ENCODE results near the gene USH1C.

USH1C gene

DNA sequence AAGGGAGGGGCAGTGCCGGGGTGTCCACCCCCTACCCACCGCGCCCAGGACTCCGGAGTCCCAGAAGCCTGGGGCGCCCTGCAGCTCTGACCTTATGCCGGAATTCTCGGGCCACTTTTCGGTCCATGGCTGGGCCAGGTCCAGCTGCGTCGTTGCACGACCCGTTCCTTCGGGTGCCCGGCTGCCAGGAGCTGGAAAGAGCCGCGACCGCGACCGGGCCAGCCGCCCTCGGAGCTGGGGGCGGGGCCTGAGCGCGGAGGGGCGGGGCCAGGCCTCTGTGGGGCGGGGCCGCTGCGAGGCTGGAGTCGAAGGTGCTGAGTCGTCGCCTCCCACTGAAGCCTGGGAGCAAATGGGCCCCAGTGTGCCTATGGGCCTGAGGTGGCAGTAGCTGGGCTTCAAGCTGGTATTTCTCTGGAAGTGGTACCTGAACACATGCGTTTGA lies at the start of gene USH1C:
USH1C (minus strand) TSS at position 236 of the 442 bp plus-strand sequence; CDS start at position 127, 109 bp downstream.
- DNase-seq = no peak

DNA sequence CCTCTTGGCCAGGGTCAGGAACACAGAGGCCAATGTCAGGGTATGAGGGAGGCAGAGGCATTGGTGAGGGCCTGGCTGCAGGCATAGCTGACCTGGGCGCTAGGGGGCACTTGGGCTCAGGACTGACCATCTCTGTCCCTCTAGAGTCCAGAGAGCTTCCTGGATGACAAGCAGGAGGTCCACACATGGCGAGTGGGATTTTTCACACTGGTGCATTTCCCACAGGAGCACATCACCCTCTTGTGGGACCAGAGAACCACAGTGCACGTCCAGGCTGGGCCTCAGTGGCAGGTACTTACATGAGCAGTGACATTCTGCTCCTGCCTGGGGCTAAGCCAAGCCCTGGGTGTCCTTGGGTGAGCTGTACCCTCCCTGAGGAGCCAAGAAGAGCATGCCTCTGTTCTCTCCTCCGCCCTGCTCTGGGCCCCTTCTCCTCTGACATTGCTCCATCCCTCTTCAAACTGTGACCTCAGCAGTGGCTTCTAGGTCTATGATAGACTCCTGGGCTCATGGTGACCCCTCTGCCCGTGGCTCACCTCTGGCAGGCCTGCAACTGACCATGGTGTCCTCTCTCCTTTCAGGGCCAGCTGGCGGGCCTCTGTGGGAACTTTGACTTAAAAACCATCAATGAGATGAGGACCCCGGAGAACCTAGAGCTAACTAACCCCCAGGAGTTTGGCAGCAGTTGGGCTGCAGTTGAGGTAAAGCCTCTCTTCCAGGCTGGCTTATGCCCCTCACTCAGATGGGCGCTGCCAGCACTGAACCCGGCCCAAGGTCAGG lies 49.4 kb upstream of the USH1C start:
- DNase-seq = no peak

DNA sequence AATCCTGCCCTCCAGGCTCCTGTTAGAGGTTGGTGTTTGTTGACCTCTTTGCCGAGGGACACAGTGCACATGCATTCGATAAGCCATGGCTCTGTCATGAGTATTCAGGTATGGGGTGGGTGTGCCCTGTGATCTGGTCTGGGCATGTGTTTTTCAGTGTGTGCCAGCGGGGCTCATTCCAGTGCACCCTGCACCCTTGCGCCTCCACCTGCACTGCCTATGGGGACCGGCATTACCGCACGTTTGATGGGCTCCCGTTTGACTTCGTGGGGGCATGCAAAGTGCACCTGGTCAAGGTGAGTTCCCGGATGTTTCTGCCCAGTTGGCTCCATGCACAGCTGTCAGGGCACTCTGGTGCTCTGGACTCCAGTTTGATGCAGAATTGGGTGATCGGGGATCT lies 47.1 kb upstream of the USH1C start:
- no peak for DNase-seq

DNA sequence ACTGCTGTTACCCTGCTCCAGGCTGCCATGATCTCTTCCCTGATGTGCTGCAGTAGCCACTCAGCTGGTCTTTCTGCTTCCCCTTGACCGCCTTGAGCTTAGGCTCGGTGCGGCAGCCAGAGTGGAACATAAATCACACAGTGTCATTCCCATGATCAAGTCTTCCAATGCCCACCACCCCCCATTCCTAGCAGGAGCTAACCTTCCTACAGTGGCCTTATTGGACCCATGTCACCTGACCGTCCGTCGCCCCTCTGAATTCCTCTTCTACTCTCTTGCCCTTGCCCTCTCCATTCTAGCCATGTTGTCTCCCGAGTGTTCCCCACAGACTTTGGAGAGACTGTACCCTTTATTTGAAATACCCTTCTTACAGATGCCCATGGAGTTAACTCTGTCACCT lies 46.2 kb upstream of the USH1C start:
- DNase-seq = no peak

DNA sequence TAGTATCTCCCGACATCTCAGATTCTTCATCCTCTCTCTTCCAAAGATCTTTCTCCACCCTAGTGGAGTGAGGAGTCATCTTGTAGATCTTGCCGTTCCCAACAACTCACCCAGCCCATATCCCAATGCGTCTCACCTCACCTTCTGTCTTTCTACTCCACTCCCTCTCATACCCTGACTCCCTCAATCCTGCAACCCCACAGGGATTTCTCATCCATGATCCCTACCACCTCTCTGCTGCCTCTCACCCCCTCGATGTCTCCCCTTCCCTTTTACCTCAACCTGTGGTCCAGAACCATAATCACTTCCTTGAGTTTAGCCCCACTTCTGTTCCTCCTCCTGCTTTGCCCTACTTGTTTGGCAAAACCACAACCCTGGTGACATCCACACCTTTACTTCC lies 44.5 kb upstream of the USH1C start:
- DNase-seq = no peak

DNA sequence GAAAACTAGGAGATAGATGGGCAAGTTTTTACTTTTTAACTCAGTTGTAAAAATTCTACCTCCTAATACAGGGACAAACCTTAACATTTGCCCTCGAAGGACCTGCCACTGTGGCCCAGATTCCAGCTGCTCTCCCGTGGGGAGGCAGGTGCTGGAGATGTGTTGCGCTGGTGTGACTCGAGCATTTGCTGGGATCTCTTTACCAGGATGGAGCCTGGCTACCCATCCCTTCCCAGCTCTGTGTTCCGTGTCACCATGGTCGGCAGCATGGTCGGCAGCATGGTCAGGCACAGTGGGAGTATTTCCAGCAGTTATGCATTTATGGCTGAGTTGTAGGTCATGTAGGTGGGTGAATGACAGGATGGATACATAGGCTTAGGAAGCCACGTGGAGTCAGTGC lies 44.0 kb upstream of the USH1C start:
- DNase-seq = no peak

DNA sequence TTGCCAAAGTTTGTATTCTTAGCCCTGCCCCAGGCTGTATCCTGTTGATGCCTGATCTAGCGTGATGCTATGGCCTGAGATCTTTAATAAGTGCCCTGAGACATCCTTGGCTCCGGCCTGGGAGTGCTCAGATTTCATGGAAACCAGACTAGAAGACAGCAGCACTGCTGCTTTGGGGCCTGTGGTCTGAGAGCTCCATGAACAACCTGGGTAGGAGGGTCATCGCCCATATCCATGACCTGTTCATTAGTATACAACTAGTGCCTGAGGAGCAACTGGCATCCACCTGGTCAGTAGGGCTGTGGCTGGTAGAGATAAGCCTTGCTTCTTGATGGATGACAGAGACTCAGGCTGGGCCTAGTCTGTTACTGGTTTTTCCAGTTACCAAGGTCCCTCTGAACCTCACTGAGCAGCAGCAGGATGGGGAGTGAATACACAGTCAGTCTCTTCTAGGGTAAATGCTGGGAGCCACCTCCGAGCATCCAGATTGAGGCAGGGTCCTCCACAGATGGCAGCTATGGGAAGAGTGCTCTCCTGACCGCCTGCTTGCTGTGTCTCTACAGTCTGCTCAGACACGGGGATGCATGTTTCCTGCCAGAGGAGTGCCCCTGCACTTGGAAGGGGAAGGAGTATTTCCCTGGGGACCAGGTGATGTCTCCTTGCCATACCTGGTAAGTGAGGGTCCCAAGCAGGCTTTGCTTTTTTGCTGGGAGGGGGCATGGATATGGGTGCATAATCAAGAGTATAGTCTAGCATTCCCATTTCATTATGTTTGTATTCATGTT lies 41.9 kb upstream of the USH1C start:
- no peak for DNase-seq

DNA sequence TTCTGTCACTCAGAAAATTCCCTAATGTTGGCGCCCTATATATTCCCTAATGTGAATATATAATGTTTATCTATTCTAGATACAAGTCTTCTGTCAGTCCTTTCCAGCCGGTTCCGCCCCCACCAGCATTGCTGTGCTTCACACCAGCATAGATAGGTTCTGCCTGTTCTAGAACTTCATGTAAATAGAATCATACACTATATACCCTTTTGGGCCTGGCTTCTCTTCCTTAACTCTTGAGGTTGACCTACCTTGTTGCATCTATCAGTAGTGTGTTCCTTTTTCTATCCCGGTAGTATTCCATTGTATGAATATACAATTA lies 37.5 kb upstream of the USH1C start:
- no peak for DNase-seq

DNA sequence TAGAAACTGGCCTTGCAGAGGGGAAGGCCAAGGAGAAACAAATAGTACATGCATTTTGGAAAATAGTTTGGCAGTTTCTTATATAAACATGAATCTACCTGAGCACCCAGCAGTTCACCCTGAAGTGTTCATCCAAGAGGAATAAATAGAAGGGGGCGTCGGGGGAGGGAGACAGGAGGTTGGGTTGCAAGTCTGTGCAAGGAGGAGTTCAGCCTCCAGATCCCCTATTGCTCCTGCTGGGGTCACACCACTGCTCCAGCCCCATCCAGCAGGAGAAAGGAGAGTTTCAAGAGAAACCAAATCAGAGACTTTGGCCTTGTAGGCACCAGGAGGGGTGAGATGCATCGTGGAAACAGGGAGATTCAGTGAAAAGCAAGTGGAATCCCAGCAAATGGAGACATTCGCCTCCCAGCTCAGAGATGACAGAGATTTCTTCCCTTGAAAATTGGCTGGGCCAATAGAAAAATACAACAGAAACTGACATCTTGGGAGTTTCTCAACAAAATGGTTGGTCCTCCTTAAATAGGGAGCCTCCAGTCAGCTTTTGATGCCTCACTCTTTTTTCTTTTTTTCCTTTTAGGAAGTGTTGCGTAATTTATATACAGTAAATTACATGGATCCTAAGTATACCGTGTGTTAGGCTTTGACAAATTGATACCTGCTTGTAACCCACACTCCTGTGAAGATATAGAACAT lies 37.0 kb upstream of the USH1C start:
- no peak for DNase-seq

DNA sequence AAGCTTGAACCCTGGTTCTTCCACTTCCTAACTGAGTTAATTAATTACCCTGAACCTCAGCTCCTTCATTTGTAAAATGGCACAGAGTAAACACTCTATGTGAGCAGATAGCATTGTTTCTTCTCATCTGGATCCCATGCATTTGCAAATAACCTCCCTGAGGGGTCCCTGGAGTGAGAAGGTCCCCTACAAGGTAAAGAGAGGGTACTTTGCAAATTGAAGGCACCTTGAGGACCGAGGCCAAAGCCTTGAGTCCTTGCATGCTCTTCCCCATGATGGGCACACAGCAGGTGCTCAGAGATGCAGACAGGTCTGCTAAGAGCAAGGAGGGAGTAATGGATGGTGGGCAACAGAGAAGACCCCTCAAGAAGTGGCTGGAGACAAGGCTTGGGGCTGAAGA lies 36.1 kb upstream of the USH1C start:
- no peak for DNase-seq

DNA sequence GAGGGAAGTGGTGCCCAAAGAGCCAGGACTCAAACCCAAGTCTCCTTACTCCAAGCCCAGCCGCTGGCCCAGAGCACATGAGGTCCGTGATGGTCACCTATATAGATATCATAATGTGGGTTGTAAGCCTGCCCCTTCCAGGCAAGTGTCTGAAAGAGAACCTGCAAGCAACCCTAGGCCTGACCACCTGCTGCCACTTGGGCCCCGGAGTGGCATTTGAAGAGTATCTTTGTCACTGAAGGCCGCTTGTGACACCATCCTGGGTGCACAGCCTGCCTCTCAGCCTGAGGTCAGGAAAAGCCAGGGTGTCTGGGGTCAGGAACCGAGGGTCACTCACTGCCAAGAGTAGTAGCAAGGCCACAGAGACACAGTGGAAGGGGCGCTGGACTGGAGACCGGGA lies 35.2 kb upstream of the USH1C start:
- DNase-seq = no peak

DNA sequence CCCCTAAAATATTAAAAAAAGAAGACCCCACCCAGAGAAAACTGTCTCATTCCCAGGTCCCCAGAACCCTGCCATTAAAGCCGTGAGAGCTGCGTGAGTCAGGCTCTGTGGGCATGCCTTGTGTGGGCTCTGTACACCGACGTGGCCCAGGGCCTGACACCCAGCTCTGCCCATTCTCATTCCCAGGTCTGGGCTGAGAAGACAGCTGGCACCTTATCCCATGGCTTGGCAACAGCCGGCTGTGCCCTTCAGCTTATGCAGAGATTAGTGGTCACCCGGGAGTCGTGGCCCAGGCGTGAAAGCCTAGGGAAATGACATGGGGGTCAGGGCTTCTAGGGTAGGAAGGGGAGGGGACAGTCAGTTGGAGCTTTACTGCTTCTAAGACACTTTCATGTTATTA lies 34.7 kb upstream of the USH1C start:
- DNase-seq = no peak

DNA sequence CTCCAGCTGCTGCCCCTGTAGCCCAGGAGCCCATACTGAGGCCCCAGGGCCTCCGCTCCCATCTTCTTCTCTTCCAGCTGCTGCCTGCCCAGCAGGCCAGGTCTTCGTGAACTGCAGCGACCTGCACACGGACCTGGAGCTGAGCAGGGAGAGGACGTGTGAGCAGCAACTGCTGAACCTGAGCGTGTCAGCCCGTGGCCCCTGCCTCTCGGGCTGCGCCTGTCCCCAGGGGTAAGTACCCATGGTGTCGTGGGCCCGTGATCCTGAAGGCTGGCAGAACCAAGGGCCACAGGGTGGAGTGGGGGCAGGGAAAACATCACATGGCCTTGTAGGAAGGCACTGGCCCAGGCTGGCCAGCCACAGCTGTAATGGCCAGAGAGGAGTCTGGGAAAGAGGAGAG lies 34.1 kb upstream of the USH1C start:
- DNase-seq = no peak

DNA sequence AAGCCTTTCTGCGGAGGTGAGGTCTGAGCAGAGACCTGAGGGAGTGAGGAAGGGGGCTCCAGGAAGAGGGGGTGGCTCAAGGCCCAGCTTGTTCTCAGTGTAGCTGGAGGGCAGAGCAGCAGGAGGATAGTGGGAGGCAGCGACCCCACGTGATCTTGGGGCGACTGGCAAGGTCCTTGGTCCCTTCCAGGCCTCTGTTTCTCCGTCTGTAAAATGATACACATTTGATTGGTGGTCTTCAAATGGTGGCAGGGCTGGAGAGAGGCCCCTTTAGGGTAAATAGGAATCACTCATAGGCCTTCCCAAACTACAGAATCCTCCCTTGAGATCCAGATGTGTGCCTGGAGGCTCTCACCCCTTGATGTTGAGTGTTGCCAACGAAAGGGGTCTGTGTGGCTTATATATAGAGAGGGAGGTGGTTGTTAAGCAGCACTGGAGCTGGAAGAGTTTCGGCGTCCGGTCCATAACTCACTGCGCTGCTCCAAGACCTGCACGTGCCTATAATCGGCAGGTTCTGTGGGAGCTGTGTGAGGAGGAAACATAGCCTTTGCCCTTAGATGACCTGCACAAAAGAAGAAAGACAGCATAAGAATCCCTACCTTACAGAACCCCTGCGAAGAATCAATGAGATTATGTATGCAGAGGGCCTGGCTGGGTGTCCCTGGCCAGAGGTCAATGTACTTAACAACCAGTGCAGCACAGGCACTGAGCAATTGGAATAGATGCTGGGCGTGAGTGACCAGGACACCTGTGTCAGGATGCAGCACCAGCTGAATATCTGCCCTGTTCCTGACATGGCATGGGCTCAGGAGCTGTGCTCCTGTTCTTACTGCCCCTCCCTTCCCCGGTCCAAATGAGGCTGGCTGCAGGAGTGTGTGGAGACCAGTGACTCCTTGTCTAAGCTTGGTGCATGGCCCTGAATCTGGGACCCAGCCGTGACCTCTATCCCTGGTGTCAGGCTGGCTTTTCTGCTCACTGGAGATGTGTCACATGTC lies 31.5 kb upstream of the USH1C start:
- DNase-seq = no peak

DNA sequence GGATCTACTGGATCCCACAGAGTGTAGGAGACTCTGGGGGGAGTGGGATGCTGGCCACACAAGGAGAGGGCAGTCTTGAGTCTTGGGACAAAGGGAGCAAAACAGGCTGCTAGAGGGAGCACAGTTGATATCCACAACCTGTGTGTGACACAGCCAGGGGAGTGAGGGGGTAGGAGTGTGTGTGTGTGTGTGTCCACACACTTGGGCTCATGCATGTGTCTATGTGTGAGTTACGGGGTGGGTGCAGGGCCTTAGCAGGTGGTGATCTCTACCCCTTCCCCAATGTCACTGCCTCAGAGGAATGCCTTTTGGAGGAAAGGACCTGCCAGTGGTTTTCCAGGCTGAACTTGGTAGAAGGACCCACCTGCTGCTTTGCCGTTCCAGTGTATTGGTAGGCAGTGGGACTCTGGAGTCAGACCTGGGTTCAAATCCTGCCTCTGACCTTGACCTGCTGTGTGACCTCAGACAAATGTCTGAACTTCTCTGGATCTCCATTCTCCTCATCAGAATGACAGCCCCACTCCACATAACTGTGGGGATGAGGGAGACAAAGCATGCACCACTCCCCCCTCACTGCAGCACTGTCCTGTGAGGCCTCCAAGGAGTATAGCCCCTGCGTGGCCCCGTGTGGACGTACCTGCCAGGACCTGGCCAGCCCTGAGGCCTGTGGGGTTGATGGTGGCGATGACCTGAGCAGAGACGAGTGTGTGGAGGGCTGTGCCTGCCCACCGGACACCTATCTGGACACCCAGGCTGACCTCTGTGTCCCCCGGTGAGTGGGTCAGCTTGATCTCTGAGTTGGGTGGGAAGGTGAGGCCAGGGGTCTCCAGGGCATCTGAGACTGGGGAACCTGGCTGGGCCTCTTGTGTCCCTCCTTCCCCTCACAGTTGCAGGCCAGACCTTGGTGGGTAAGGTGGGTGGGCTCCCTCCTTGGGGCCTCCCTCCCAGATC lies 30.2 kb upstream of the USH1C start:
- DNase-seq = no peak

DNA sequence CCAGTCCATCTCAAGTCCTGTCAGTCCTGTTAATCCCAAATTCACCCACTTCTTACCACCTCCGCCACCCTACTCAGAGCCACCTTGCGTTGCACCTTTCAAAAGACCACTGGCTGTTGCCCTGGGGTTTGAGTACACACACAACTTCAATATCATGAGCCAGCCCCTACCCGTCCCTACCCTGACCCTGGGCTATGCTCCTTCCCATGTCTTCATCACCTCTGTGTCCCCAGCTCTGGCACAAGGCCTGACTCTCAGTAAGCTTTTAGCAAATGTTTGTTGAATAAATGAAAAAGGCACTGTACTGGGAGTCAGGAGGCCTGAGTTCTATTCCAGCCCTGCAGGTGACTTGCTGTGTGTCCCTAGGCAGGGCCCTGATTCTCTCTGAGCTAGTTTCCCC lies 29.3 kb upstream of the USH1C start:
- DNase-seq = no peak

DNA sequence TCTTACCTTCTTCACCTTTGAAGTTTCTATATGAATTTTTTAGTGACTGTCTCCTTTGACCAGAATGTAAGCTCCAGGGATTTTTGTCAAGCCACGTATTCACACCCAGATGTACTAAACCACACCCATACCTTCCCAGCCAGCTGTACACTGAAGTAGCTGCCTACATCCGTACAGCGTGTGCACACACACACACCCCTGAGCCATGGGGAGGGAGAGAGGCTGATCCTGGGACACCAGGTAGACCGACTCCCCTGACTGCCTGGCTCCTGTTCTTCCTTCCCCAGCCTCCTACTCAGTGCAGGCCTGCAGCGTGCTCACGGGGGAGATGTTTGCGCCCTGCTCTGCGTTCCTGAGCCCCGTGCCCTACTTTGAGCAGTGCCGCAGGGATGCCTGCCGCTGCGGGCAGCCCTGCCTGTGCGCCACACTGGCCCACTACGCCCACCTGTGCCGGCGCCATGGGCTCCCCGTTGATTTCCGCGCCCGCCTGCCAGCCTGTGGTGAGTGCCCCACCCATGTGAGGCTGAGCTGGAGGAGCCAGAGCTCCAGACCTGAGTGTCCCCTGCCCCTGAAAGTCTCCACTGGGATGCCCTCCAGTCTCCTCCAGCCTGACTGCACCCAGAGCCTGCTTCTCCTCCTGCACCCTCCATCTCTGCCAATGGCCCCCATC lies 28.7 kb upstream of the USH1C start:
- no peak for DNase-seq

DNA sequence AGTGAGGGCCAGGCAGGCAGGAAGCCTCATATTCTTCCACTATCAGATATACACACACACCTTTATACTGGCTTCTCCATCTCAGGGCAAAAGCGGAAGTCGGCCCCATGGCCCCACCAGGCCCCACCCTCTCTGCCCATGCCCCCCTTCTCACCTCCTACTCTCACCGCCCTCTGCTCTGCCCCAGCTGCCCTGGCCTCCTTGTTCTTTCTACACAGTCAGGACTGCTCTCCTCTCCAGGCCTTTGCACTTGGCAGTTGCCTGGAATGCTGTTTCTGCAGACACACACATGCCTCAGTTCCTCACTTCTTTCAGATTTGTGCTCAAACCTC lies 28.1 kb upstream of the USH1C start:
- DNase-seq = no peak

DNA sequence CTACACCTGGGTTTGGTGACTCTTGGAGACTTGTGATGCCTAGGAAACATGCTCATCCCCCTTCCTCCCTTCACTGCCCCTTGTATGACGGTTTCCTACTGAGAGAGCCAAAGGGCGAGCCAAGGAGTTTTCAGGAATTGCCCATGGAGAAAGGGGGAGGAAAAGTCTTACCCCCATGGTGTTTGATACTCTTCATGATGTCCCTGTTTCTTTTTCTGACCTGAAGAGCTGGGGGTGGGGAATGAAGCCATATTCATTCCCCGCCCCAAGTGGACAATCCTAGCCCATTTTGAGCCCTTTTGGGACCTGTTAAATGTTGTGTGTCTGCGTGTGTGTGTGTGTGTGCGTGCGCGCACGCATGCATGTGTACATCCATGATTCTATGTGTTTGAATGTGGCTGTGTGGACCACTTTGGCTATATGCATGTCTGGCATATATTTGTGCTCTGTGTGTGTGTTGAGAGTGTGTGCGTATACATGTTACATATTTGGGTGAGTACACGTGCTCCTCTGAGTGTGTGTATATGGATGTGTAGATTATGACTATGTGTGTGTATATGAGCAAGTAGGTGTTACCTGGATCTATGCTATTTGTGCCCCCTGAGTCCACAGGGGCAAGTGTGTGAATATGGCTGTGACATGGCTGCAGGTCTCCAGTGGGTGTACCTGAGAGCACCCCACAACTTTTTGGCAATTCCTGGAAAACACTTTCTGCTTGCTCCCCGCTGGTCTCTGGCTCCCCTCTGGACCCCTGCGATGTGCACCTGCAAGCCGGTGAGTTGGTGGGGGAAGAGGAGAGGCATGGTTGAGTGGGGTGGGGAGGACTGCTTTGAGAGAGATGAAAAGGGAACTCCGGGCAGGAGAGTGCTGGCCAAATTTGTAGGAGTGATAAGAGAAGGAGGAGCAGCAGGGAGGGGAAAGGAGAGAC lies 27.5 kb upstream of the USH1C start:
- DNase-seq = no peak

DNA sequence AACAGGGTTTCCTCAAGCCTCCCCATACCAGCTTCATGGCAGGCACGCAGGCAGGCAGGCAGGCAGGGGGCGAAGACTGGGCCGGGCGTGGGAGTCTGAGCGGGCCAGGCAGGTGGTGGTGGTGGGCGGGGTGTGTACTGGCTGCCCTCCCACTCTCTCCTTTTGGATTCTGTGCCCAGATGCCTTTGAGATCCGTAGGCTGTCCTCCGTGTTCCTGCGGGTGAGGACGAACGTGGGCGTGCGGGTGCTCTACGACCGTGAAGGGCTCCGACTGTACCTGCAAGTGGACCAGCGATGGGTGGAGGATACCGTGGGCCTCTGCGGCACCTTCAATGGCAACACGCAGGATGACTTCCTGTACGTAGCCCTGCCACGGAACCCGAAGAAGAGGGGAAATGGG lies 25.8 kb upstream of the USH1C start:
- no peak for DNase-seq

Data from COR-L47 (cell line).